Fibroblast of the aortic adventitia (primary cell): ENCODE measurements around the gene BCORL1. TPM values are rescaled to one million over a fixed set of nuclear protein-coding genes. Genes with fewer than 3 reads are reported as not detected.

ENCODE experiments used
- DNase-seq: peaks from one replicate; pipeline ENCODE4 v3.0.0-alpha.2; 2010; ENCODE audit warnings: low read depth
- H3K4me3 ChIP-seq: 2 replicates; pipeline ENCODE4 v1.5.1; 2011; ENCODE audit warnings: low read depth, mild to moderate bottlenecking, control low read depth, low read length, moderate library complexity
- CTCF ChIP-seq: IDR thresholded peaks from 2 replicates; pipeline ENCODE4 v1.5.1; 2011; ENCODE audit warnings: mild to moderate bottlenecking, low read length, control low read depth, inconsistent platforms; ENCODE audit not compliant: insufficient read depth
- total RNA-seq: library from RNA; depleted of rRNA; stranded (reverse); fragments of >200 nt; gene quantifications from 2 replicates; pipeline ENCODE4 v1.2.3, GENCODE V29; 2012; ENCODE audit warnings: low replicate concordance

Gene BCORL1
- total RNA-seq, 1 donor = 1.9 TPM

GRCh38 chrX:129959493-129959832 lies 23.0 kb upstream of the BCORL1 start:
- no peak for TF ChIP-seq CTCF
- DNase-seq = no peak
- no peak overlapping the region for H3K4me3 ChIP-seq

- H3K4me3 ChIP-seq = no peak overlapping the region
- no peak for TF ChIP-seq CTCF
- DNase-seq = no peak
Measured at GRCh38 chrX:129961180-129962083, 21.0 kb upstream of the BCORL1 start.

GRCh38 chrX:129963729-129964128 lies 18.7 kb upstream of the BCORL1 start:
- TF ChIP-seq CTCF = no peak
- DNase-seq = no peak
- no peak overlapping the region for H3K4me3 ChIP-seq

GRCh38 chrX:129965166-129965565 lies 17.3 kb upstream of the BCORL1 start:
- DNase-seq = no peak
- no peak for TF ChIP-seq CTCF
- no peak overlapping the region for H3K4me3 ChIP-seq

- no peak for DNase-seq
- TF ChIP-seq CTCF = no peak
Measured at GRCh38 chrX:129968968-129969367, 13.5 kb upstream of the BCORL1 start.

GRCh38 chrX:129976441-129976840 lies 6.0 kb upstream of the BCORL1 start:
- no peak for TF ChIP-seq CTCF
- DNase-seq = no peak
- no peak overlapping the region for H3K4me3 ChIP-seq

More at GRCh38 chrX:129968968-129969367, 13.5 kb upstream of the BCORL1 start:
- H3K4me3 ChIP-seq = no peak overlapping the region
